NCI-H1694 treated with DMSO at 0.1 percent for 48 hours (cell line): ENCODE data around the gene SDK2.

ENCODE experiments used
- DNase-seq: peaks from one replicate; lab custom pipeline; 2025; lab: John Stamatoyannopoulos, UW

SDK2 gene, protein sequence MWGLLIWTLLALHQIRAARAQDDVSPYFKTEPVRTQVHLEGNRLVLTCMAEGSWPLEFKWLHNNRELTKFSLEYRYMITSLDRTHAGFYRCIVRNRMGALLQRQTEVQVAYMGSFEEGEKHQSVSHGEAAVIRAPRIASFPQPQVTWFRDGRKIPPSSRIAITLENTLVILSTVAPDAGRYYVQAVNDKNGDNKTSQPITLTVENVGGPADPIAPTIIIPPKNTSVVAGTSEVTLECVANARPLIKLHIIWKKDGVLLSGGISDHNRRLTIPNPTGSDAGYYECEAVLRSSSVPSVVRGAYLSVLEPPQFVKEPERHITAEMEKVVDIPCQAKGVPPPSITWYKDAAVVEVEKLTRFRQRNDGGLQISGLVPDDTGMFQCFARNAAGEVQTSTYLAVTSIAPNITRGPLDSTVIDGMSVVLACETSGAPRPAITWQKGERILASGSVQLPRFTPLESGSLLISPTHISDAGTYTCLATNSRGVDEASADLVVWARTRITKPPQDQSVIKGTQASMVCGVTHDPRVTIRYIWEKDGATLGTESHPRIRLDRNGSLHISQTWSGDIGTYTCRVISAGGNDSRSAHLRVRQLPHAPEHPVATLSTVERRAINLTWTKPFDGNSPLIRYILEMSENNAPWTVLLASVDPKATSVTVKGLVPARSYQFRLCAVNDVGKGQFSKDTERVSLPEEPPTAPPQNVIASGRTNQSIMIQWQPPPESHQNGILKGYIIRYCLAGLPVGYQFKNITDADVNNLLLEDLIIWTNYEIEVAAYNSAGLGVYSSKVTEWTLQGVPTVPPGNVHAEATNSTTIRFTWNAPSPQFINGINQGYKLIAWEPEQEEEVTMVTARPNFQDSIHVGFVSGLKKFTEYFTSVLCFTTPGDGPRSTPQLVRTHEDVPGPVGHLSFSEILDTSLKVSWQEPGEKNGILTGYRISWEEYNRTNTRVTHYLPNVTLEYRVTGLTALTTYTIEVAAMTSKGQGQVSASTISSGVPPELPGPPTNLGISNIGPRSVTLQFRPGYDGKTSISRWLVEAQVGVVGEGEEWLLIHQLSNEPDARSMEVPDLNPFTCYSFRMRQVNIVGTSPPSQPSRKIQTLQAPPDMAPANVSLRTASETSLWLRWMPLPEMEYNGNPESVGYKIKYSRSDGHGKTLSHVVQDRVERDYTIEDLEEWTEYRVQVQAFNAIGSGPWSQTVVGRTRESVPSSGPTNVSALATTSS (N-terminal part only)

DNA sequence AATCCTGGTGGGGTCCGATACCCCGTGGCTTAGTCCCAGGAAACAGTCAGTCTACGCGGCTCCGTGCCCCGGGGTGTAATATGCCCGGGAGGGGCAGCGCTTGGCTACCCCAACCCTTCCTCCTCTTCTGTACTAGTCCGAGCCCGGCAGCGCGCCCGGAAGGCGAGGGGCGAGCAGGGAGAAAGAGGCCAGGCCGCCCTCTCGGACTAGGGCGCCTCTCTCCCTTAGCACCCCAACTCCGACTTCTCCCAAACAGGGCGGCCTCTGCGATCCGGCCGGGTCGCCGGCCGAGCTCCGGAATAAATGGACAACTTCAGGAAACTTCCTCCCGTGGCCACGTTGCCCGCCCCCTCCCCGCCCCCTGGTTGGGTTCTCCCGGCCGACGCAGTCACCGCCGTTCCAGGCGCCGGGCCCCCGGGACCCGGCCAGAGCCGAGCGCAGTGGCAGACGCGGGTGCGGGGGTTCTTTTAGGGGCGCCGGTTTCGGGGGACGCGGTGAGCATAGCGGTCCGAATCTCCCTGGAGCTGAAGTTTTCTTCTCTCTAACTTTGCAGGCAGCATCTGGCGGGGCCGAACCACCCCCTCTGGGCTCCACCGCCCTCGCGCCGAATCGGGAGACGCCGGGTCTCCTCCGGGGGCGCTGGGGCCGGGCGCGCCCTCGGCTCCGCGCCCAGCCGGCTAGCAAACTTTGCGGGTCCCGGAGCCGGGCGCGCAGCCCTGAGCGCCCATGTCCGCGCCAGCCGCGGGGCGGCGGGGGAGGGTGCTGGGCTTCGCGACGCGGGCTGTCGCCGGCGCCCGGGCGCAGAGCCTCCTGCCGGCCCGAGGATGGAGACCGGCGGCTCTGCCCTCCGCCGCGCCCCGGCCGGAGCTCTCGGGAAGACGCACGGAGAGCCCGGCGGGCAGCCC is at the start of gene SDK2:
Gene SDK2 (minus strand): TSS at position 301 of the 905 bp plus-strand sequence. CDS start 357 bp downstream, outside the sequence.
- DNase-seq, result no peak

DNA sequence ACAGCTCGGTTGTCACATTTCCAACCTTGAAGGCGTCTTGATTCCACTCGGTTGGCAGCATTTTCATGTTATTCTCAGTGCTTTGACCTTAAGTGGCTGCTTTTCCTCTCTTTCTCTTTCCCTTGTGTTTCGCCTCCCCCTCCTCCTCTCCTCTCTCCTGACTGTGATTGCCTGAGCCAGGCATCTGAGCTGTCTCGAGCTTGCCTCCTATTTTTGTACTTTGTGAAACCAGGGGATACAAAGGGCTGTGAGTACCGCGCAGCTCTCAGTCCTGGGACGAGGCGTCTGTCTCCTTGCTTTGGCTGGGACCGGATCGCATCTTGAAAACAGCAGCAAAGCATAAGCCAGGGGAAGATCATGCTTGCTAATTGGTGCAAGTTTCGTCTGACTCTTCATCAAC is 48.8 kb upstream of the SDK2 start:
- DNase-seq, result no peak

DNA sequence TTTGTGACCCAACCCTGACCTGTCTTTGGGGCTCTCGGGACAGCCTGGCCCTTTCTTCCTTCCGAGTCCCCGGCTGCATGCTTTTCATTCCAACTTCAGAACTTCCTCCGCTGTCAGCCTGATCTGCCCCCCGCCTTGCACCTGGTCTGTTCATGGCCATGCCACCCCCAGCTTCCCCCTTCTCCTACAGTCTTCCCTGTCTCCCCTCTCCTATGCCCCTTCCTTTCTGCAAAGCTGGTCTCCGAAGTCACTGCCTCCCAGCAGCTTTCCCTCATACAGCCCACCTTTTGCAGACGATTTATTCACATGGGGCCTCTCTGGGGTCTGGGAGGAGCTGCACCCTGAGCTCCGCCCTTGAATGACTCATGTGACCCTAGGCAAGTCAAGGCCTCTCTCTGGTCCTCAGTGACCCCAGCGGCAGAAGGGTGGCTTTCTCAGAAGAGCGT is 47.1 kb upstream of the SDK2 start:
- DNase-seq, result no peak

DNA sequence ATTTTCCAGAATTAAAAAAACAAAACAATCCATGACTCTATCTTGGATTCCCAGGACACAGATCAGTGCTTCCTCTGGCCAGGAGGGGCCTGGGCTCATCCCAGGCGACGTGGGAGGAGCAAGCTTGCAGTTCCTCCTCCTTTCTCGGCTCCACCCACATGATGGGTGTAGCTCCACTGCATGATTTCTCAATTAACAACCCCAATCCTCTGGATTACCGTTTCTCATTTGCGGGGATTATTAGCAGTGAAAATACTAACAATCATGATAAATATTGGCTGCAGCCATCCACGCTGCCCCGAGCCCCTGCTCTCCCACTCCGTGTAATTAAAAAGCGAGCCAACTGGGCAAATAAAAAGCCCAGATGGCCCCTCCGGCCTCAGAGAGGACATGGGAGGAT is 46.4 kb upstream of the SDK2 start:
- DNase-seq, result no peak

DNA sequence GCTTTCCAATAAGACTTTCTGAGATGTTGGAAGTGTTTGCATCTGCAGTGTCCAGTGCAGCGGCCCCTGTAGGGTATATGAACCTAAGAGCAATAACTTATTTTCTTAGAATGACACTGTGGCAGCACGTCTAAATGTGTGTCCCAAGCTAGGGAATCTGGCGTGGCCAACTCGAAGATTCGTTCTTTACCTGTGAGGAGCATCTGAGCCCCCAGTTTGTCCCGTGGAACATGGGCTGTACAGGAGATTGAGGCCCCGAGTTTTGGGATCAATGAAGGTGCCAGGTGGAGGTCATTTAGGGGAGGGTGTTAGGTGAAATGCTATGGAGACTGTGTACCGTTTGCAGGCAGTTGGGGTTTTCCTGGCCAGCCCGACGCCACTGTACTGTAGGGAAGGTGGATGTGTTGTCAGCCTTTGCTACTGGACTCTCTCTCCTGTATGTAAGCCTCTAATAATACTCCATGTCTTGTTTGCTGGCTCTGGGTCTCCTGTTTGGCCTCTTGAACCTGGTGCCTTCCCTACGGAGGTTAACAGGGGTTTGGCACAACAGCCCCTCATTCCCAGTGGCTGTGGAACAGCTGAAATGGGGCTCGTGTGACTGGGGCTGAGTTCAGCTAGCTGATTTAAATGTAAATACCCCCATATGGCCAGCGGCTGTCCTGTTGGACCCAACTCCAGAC is 45.5 kb upstream of the SDK2 start:
- DNase-seq, result no peak

DNA sequence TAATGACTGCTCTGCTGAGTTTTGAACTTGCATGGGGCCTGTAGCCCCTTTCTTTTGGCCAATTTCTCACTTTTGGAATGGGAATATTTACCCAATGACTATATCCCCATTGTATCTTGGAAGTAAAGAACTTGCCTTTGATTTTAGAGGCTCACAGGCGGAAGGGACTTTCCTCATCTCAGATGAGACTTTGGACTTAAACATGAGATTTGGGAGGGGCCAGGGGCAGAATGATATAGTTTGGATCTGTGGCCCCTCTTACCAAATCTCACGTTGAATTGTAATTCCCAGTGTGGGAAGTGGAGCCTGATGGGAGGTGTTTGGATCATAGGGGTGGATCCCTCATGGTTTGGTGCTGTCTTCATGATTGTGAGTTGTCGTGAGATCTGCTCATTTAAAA is 42.7 kb upstream of the SDK2 start:
- DNase-seq, result no peak

DNA sequence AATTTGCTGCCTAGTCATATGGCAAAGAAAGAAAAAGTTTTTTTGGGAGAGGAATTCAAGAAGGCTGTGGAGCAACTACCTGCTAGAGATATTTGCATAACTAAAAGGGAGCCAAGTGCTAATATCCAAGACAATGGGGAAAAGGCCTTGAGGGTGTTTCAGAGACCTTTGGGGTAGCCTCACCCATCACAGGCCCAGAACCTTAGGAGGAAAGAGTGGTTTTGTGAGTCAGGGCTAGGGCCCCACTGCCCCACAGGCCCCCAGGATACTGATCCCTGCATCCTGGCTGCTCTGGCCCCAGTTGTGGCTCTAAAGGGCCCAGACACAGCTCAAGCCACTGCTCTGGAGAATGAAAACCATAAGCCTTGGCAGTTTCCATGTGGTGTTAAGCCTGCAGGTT is 41.9 kb upstream of the SDK2 start:
- no peak for DNase-seq

DNA sequence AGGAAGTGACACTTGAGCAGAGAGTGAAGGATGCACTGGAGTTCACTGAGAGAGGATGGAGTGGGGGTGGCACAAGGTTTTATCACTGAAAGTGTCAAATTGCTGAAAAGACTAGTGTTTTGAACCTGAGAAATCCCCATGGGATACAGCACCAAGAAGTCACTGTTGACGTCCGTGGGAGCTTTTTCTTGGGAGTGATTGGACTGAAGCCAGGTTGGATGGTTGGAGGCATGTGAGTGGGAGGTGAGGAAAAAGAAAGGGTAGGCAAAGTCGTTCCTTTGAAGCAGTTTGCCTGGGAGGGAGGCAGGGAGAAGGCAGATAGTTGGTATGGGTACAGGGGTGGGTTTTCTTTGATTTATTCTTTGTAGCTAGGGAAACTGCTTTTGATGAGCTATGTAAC is 39.9 kb upstream of the SDK2 start:
- DNase-seq, result no peak

DNA sequence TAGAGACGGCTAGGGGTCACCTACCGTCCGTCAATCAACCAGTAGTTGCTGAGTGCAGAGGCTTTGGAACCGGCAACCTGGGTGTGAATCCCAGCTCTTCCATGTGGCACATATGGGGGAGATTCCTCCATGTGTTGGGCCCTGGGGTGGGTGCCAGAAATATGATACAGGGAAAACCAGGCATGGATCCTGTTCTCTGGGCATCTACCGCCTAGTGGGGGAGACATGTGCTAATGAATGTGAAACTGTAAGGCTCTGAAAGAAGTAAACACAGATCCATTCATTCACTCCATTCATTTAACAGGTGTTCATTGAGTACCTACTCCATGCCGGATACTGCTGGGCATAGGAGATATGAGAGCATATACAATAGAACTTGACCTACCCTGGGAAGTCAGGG is 39.5 kb upstream of the SDK2 start:
- peak; percentile 25 for DNase-seq

DNA sequence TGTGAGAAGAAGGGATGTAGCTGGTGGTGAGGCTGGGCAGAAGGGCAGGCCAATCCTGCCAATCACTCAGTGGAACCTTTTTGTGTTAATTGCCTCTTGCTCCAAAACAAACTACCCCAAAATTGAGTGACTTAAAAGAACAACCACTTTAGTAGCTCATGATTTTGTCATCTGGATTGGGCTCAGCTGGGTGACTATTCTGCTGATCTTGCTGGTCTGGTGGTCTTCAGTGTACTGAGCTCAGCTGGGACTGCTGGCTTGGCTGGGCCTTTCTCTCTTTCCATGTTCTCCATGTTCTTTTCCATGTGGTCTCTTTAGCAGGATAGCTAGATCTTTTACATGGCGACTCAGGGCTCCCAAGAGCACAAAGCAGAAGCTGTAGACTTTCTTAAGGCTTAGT is 37.7 kb upstream of the SDK2 start:
- DNase-seq, result no peak

DNA sequence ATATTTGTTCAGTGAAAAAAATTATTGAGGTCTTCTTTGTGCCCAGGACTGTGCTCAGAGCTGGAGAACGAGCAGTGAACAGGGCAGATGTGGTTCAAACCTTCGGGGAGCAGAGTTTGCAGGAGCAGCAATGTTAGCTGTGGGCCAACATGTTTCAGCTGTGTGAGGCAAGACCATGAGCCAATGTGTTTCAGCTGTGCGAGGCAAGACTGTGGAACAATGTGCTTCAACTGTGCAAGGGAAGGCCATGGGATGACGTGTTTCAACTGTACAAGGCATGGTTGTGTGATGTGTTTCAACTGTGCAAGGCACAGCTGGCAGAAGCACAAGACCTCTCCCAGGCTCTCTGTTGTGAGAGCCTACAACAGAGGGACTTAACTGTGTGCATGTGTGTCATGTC is 35.2 kb upstream of the SDK2 start:
- no peak for DNase-seq

DNA sequence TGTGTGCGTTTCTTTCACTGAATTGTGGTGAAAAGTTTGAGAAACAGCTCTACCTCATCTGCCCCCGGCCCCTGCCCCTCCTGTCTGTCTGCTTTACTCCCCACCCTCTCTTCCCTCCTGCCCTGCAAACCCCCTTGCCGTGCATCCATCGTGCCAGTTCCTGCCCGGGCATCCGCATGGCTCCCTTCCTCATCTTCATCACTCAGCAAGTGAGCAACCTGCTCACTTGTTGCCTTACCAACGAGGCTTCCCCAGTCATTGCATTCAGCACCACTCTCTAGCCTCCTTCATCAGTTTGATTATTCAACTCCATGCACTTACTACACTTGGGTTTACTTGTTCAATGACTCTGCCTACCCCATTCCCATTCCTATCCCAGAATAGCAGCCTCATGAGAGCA is 34.8 kb upstream of the SDK2 start:
- DNase-seq, result no peak

DNA sequence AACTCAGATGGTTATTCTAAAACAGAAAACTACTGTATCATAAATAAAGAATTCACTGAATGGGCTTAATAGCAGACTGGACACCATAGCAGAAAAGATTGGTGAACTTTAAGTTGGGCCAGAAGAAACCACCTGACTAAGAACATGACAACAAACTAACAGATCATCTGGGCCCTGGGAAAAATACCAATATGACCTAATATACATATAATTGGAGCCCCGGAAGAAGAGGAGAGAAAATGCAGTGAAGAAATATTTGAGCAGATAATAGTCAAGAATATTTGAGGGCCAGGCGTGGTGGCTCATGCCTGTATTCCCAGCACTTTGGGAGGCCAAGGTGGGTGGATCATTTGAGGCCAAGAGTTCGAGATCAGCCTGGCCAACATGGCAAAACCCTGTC is 25.5 kb upstream of the SDK2 start:
- DNase-seq, result no peak

DNA sequence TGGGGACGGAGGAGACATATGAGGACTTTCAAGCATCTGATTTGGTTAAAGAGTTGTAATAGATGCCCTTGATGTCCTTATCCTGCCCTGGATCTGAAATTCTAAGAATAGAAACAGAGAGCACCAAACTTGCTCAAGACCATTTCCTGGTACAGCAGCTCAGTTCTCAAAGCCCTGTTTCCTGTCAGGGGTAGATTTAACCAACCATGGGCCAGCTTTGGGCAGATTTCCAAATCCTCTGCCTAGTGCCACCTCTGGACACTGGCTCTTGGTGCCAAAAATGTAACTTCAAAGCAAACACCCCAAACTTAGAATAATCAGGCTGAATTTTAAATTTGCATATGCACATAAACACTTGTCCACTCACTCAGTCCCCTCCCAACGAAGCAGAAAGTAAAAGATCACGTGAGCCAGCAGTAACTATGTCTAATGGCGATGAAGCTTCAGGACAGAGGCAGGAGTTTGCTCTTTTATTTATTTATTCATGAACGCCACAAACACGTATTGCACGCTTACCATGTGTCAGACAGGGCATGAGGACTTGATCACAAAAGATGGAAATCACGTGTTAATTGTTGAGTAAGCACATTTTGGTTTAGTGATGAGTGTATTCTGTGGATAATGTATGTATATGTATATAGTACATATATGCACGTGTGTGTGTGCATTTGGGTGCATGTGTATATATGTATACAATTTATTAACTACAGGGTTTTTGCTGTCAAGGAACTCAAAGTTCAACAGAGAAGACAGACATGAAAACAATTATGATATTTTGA is 23.1 kb upstream of the SDK2 start:
- DNase-seq, result no peak

DNA sequence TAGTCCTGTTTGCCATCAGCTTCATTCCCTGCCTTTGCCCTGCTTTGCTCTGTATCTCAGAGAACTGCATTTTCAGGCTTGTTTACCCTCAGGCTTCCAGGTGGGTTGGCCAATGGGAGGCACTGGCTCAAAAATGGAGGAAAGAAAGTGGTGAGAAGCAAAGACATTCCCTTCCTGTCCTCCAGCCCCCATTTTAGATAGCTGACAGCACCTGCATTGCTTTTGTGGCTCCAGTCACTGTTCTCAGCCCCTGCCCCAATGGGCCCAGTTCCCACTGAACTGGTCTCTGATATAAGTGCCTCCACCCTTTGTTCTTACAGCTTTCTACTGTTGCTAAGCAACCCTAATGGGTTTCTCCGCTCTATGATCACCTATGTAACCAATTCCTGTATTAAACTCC is 19.4 kb upstream of the SDK2 start:
- no peak for DNase-seq

DNA sequence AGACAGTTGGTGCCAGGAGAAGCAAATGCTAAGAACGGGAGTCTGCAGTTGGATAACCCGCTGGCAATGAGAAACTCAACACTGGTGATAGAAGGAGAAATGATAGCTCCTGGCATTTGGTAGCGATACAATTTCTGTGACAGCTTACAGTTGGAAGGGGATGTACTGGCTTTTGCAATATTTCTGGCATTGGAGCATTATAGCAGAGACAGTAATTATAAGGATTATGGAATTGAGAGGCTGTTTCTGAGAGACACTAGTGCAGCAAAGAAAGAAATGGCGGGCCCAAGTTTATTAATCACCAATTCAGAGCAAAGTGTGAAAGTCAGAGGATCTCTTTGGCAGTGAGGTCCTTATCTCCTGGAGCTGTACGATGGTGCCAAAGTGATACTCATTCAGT is 16.1 kb upstream of the SDK2 start:
- no peak for DNase-seq

DNA sequence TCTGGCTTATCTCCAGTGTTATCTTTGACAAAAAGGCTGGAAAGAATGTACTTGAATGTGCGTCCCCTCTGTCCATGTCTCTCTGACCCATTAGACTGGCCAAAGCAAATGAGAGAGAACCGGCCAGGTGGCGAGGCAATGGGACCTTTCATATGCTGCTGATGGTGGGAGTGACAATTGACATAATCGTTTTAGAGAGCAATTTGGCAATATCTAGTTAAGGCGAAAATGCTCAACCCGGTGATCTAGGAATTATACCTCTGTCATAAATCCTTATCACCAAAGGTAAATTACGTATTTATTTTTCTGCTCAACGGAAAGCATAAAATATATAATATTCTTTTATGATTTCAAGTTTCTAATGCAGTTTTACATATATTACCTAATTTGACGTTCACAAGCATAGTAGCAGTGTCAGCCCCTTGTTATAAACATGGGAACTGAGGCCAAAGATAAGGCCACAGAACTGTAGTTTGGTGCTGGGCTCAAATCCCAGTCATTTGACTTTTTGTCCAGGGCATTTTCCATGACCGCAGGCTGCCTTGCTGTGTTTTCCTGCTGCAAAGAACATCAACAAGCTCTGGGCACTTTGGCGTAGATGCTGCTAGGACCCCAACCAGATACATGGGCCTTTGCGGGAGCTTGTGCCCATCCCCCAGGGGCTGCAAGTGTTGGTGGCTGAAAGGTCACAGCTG is 14.7 kb upstream of the SDK2 start:
- DNase-seq, result no peak

DNA sequence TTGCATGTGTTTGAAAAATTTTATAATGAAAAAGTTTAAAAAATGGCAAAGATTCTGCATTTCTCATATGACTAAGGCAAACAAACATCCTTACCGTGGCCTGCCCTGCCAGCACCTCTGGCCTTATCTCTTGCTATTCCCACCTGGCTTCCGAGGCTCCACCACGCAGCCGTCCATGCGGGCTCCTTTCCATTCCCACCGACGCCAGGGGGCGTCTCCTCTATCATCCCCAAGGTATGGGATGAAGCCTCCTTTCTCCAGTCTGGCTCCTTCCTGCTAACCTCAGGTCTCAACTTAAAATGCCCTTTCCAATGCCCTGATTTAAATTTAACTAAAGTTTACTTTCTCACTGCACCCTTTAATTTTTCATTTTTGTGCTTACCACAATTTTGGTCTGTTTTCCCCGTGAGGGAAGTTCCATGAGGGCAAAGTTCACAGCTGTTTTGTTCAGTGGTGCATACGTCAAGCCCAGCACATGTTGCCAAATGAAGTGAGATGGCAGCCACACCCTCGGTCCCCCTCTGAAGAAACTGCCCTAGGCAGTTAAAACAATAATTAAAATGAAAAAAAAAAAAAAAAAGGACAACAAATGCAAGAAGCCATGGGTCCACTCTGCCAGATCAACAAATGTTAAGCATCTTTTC is 13.3 kb upstream of the SDK2 start:
- peak; percentile 42 for DNase-seq

DNA sequence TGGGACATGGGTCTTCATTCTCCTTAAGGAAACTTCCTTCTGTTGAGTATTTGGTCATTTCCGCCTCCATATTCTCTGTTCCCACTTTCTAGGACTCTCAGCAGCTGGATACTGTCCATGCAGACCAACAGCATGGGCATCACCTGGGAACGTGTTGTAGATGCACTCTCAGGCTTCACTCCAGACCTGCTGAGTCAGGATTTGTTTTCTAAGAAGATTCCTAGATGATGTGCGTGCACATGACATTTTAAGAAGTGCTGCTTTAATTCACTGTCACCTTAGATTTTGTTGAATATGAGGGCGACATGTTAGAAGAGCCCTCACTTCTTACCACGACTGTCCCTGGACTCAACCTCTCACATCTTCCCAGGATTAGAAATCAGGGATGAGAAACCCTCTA is 10.0 kb upstream of the SDK2 start:
- no peak for DNase-seq
